GM19468 (cell line): ENCODE measurements around the gene CXXC1.
"Not testable (repeated sequence)": the region's sequence is repeated elsewhere in the genome, so short reads cannot be mapped to it uniquely, and the experiment has no call there.

ENCODE experiments used
- ATAC-seq: cut with Tn5 transposase; IDR thresholded peaks from one replicate; pipeline ENCODE4 v1.9.1; 2021; ENCODE audit warnings: mild to moderate bottlenecking, moderate library complexity, moderate number of reproducible peaks; ENCODE audit not compliant: unreplicated experiment; ENCODE audit errors: extremely low read depth

CXXC1 gene

GRCh38 chr18:50298443-50299284, 11.2 kb upstream of the CXXC1 start:
- no peak for ATAC-seq

DNA sequence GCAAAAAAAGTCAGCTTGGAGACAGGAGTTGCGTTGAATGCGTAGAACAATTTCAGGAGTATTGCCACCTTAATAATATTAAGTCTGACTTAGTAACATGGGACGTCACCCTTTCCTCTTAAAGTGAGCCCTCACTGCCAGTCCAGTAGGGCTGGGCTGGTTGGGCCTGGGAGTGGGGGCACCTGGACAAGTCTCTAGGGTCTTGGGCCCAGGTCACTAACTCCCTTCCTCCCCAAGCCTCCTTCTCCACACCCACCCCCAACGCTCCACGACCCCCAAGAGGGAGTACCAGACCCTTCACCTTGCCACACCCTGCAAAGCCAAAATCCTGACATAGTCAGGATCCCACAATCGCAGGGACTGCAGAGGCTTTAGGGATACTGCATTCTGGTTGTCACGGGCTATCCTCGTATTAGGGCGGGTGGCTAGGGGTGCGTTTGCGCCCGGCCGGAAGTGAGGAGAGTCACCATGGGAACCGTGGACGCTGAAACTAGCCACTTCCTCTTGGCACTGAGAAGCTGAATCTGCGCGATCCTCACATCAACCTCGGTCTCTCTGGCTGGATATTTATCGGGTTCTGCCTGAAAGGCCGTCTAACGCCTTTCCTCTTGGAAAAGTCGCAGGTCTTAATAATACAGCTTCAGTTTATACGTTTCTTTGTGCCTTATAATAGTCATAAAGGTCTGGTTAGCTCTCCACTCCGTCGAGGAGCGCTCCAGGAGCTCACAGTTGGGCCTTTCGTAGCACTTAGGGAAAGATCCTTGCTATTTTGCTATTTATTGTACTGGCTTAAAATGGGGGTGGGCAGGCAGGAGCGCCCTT, 10.3 kb upstream of the CXXC1 start:
- peak; percentile 94 for ATAC-seq

DNA sequence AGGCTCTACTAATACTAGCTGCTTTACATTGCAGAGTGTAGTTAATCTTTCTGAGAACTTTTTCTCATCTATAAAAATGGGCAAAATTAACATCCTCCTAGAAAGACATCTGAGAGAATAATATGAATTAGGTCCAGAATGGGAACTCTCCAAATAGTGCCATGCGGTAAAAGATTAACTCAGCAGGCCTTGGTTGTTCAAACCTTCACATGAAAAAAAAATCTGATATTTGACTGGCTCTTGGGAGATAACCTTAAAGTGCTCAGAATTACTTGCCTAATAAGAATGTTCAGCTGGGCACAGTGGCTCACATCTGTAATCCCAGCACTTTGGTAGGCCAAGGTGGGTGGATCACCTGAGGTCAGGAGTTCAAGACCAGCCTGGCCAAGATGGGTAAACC, 5.5 kb upstream of the CXXC1 start:
- no peak for ATAC-seq

- no peak for ATAC-seq
Observed at GRCh38 chr18:50289108-50289443, 1.6 kb upstream of the CXXC1 start.

GRCh38 chr18:50288348-50289107, 1.0 kb upstream of the CXXC1 start:
- ATAC-seq, result not testable (repeated sequence)

- ATAC-seq, result no peak
Observed at GRCh38 chr18:50287028-50287440, 458 bp downstream of the CXXC1 start.

DNA sequence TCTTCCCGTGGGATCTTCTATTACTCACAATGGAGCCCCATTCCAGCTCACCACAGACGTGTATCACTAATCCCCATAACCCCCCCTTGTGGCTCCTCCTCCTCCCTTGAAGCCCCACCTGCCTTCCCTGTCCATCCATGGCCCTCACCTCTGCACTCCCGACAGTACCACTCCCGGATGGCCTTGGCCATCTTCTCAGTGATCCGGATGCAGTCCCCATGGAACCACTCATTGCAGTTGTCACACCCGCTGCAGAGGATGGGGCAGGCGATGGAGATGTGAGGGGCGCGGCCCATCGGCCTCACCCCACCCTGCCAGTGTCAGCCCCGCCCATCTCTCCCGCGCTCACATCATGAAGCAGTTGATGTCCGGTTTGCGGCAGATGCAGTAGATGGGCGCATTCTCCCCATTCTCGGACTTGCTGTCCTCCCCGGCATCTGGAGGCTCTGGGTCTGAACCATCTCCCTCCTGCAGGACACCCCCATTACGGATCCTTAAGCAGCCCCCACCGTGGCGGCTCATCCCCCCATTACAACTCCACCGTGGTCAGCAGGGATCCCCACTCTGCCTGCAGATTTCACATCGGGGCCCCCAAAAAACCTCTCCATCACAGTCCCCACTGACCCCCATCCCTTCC, 983 bp downstream of the CXXC1 start:
- no peak for ATAC-seq

GRCh38 chr18:50285631-50286321, 1.7 kb downstream of the CXXC1 start:
- no peak for ATAC-seq

DNA sequence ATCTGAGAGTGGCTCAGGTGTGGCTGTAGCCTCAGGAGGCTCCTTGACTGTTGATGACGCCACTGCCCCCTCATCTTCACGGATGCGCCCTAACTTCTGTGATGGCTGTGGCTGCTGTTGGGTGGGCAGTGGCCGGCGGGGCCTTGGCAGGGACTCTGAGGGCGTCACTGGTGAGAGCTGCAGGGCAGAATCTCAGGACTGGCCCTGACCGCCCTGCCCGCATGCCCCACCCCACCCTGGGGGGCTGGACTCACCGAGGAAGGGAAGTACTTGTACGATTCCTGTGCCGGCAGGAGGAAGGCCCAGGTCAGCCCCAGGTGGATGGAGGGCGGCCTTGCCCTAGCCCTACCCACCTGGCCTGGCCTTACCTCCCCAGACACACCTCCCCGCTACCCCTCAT, 2.4 kb downstream of the CXXC1 start:
- no peak for ATAC-seq

GRCh38 chr18:50284255-50284885, 3.1 kb downstream of the CXXC1 start:
- ATAC-seq, result no peak

GRCh38 chr18:50283469-50284209, 3.9 kb downstream of the CXXC1 start:
- no peak for ATAC-seq

- no peak for ATAC-seq
Observed at GRCh38 chr18:50282521-50283335, 4.8 kb downstream of the CXXC1 start.

DNA sequence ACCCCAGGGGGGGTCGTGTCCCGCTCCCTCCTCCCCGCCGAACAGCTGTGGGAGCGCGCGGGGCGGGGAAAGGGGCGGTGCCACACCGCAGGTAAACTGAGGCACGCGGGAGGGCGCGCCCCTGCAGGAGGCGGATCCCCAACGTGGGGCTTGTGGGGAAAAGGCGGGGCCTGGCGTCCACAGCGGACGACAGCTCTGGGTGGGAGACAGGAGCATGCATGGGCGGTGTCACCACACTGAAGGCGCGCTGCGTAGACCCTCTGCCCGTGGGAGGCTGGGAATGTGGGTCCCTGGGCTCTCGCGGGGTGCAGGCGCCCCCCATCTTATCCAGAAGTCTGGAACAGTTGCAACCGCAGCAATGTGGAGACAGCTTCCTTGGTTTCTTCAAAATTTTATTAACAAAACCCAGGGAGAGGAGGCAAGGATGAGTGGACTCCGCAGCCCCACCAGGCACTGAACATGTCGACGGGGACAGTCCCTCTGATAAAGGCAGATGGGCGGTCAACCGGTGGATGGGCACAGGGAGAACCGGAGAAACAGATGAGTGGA, 5.4 kb downstream of the CXXC1 start:
- ATAC-seq, result no peak

GRCh38 chr18:50281295-50281971, 6.1 kb downstream of the CXXC1 start, which contains the start of gene MBD1:
Gene MBD1 (minus strand): TSS chr18:50281523. CDS start chr18:50279992, 1,531 bp downstream.
- peak; percentile 90 for ATAC-seq

DNA sequence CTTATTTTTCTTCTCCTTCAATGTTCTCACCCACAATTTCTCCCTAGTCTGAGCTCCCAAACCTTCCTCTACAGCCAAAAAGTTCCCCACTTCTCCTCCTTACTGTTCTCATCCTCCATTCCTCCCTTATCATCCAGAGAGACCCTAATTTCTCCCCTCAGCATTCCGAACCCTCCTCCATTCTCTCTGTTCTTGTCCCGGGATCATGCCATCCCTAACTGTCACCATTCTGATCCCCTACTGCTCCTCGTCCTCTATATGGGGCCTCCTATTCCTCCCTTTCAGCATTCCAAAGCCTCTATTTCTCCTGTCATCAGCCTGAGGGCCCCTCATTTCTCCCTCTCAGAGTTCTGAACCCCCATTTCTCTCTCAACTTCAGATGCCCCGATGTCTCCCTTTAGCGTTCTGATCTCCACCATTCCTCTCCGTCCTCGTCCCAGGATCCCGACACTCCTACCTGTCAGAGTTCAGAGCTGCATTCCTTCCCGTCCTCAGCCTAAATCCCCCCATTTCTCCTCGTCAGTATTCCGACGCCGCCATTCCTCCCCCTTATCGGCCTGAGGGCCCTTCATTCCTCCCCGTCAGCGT, 6.7 kb downstream of the CXXC1 start:
- ATAC-seq, result no peak

DNA sequence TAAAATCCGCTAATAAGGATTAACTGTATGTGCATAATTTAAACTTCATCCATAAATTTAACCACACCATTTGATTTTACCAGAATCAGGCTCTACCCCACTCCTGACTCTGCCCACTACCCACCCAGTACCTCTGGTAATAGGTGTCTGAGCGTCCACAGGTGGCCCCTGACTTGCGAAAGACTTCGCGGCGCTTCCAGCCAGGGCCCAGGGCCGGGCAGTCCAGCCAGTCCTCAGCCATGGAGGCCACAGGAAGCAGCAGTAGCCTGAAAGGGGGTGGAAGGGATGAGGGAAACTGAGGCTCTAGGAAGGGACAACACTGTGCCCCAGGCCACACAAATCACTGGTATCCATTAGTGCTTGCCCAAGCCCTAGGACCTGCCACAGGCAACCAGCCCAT, 7.7 kb downstream of the CXXC1 start:
- ATAC-seq, result no peak
